ENCODE results near the gene IGLL1.

DNA sequence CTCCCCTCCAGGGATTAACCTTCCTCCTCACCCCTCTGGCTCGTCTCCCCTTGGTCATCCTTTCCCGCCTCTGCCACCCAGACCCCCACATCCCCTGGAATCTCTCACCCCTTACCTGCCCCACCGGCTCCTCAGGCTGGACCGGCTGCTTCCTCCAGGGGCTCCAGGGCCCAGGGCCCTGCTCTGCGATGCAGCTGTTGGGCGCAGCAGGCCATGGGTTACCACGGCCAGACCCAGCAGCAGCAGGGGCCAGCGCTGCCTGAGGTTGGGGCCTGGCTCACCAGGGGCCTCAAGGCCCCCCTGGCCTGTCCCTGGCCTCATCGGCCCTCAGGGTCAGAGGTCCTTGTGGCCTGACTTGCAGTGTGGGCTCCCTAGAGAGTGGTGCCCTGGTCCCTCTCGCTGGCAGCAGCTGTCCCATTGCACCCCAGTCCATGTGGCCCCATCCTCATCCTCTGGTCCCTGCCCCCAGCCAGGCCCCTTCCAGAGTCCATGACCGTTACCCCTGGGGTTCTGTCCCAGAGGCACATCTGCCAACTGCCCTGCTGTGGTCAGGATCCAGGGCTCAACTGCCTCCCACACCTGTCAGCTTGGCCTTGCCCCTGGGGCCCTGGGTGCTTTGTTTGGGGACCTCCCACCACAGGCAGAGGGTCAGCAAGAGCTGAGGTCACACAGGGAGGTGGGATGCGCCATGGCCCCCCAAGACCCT lies at the start of gene IGLL1:
- TF ChIP-seq, protein P1, sequence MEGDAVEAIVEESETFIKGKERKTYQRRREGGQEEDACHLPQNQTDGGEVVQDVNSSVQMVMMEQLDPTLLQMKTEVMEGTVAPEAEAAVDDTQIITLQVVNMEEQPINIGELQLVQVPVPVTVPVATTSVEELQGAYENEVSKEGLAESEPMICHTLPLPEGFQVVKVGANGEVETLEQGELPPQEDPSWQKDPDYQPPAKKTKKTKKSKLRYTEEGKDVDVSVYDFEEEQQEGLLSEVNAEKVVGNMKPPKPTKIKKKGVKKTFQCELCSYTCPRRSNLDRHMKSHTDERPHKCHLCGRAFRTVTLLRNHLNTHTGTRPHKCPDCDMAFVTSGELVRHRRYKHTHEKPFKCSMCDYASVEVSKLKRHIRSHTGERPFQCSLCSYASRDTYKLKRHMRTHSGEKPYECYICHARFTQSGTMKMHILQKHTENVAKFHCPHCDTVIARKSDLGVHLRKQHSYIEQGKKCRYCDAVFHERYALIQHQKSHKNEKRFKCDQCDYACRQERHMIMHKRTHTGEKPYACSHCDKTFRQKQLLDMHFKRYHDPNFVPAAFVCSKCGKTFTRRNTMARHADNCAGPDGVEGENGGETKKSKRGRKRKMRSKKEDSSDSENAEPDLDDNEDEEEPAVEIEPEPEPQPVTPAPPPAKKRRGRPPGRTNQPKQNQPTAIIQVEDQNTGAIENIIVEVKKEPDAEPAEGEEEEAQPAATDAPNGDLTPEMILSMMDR (IDR thresholded peaks at IDR 0.05; ENCODE audit: low read depth, low read length): no peak
- no peak for TF ChIP-seq POLR2A (IDR thresholded peaks at IDR 0.05; ENCODE audit: extremely low read depth, insufficient read length)
- TF ChIP-seq, protein P2, sequence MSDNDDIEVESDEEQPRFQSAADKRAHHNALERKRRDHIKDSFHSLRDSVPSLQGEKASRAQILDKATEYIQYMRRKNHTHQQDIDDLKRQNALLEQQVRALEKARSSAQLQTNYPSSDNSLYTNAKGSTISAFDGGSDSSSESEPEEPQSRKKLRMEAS (IDR thresholded peaks at IDR 0.05; ENCODE audit: low read depth, low read length): no peak
